SK-N-SH treated with all-trans-retinoic acid at 6 μM for 48 hours (cell line): ENCODE data around the gene BEST1.
"Not testable (repeated sequence)": the region's sequence is repeated elsewhere in the genome, so short reads cannot be mapped to it uniquely, and the experiment has no call there.

ENCODE experiments used
- ATAC-seq: fragments of 200-7000 bp; cut with Tn5 transposase; 3 replicates; pipeline ENCODE4 v1.9.1; 2020; ENCODE audit warnings: mild to moderate bottlenecking, moderate library complexity
- BACH2 ChIP-seq: fragments of 250-450 bp; sonication (Bioruptor Pico); IDR thresholded peaks from 2 replicates; pipeline ENCODE4 v1.9.0; 2021; ENCODE audit warnings: mild to moderate bottlenecking, borderline replicate concordance
- CREB5 ChIP-seq: fragments of 250-450 bp; sonication (Bioruptor Pico); IDR thresholded peaks from 2 replicates; pipeline ENCODE4 v1.5.1; 2020; ENCODE audit warnings: low read depth, mild to moderate bottlenecking, moderate library complexity
- CSDC2 ChIP-seq: fragments of 250-450 bp; sonication (Bioruptor Pico); IDR thresholded peaks from 2 replicates; pipeline ENCODE4 v1.5.0; 2020; ENCODE audit warnings: mild to moderate bottlenecking, moderate library complexity
- CSRNP3 ChIP-seq: fragments of 250-450 bp; sonication (Bioruptor Pico); IDR thresholded peaks from 2 replicates; pipeline ENCODE4 v1.5.1; 2021; ENCODE audit warnings: mild to moderate bottlenecking, moderate library complexity
- ESRRG ChIP-seq: fragments of 250-450 bp; sonication (Bioruptor Pico); IDR thresholded peaks from 2 replicates; pipeline ENCODE4 v1.6.1; 2021; ENCODE audit warnings: mild to moderate bottlenecking
- GLIS3 ChIP-seq: fragments of 250-450 bp; sonication (Bioruptor Pico); IDR thresholded peaks from 2 replicates; pipeline ENCODE4 v1.5.0; 2020; ENCODE audit warnings: mild to moderate bottlenecking, moderate library complexity
- OSR1 ChIP-seq: fragments of 250-450 bp; sonication (Bioruptor Pico); IDR thresholded peaks from 2 replicates; pipeline ENCODE4 v1.8.0; 2022; ENCODE audit warnings: moderate library complexity, mild to moderate bottlenecking, inconsistent platforms
- POU6F1 ChIP-seq: fragments of 250-450 bp; sonication (Bioruptor Pico); IDR thresholded peaks from 2 replicates; pipeline ENCODE4 v1.8.0; 2021; ENCODE audit warnings: low read depth, mild to moderate bottlenecking, moderate library complexity, borderline replicate concordance
- PPARA ChIP-seq: fragments of 250-450 bp; sonication (Bioruptor Pico); IDR thresholded peaks from 2 replicates; pipeline ENCODE4 v1.5.0; 2020; ENCODE audit warnings: mild to moderate bottlenecking, borderline replicate concordance
- RARB ChIP-seq: fragments of 250-450 bp; sonication (Bioruptor Pico); IDR thresholded peaks from 2 replicates; pipeline ENCODE4 v1.8.0; 2021; ENCODE audit warnings: mild to moderate bottlenecking, moderate library complexity
- SNAI2 ChIP-seq: fragments of 250-450 bp; sonication (Bioruptor Pico); IDR thresholded peaks from 2 replicates; pipeline ENCODE4 v1.5.0; 2020; ENCODE audit warnings: mild to moderate bottlenecking, moderate library complexity
- TCF4 ChIP-seq: fragments of 250-450 bp; sonication (Bioruptor Pico); IDR thresholded peaks from 2 replicates; pipeline ENCODE4 v1.8.0; 2021; ENCODE audit warnings: mild to moderate bottlenecking, moderate library complexity, borderline replicate concordance
- TOX ChIP-seq: fragments of 250-450 bp; sonication (Bioruptor Pico); IDR thresholded peaks from 2 replicates; pipeline ENCODE4 v1.8.0; 2021; ENCODE audit warnings: mild to moderate bottlenecking, moderate library complexity, borderline replicate concordance
- ZC3H10 ChIP-seq: fragments of 250-450 bp; sonication (Bioruptor Pico); IDR thresholded peaks from 2 replicates; pipeline ENCODE4 v1.5.1; 2021; ENCODE audit warnings: mild to moderate bottlenecking, moderate library complexity
- ZFP3 ChIP-seq: fragments of 250-450 bp; sonication (Bioruptor Pico); IDR thresholded peaks from 2 replicates; pipeline ENCODE4 v1.5.0; 2020; ENCODE audit warnings: mild to moderate bottlenecking, moderate library complexity
- ZFP30 ChIP-seq: fragments of 450-650 bp; formaldehyde crosslinking; IDR thresholded peaks from 2 replicates; pipeline ENCODE4 v1.5.0; 2022; ENCODE audit warnings: mild to moderate bottlenecking, moderate library complexity
- ZNF565 ChIP-seq: fragments of 450-650 bp; formaldehyde crosslinking; conservative IDR thresholded peaks from 2 replicates; pipeline ENCODE4 v1.5.0; 2020; ENCODE audit warnings: low read depth, mild to moderate bottlenecking, moderate library complexity
- ZNF70 ChIP-seq: fragments of 450-650 bp; formaldehyde crosslinking; IDR thresholded peaks from 2 replicates; pipeline ENCODE4 v1.5.0; 2020; ENCODE audit warnings: mild to moderate bottlenecking, moderate library complexity
- ZNF8 ChIP-seq: fragments of 450-650 bp; formaldehyde crosslinking; IDR thresholded peaks from 2 replicates; pipeline ENCODE4 v1.5.0; 2020; ENCODE audit warnings: mild to moderate bottlenecking, moderate library complexity
- TF ChIP-seq, protein P1 (sequence below): fragments of 250-450 bp; sonication (Bioruptor Pico); IDR thresholded peaks from 2 replicates; pipeline ENCODE4 v1.8.0; 2020; ENCODE audit warnings: mild to moderate bottlenecking, moderate library complexity, borderline replicate concordance
- TF ChIP-seq, protein P2 (sequence below): fragments of 250-450 bp; sonication (Bioruptor Pico); IDR thresholded peaks from 2 replicates; pipeline ENCODE4 v1.5.0; 2020; ENCODE audit warnings: mild to moderate bottlenecking, moderate library complexity

BEST1 gene

DNA sequence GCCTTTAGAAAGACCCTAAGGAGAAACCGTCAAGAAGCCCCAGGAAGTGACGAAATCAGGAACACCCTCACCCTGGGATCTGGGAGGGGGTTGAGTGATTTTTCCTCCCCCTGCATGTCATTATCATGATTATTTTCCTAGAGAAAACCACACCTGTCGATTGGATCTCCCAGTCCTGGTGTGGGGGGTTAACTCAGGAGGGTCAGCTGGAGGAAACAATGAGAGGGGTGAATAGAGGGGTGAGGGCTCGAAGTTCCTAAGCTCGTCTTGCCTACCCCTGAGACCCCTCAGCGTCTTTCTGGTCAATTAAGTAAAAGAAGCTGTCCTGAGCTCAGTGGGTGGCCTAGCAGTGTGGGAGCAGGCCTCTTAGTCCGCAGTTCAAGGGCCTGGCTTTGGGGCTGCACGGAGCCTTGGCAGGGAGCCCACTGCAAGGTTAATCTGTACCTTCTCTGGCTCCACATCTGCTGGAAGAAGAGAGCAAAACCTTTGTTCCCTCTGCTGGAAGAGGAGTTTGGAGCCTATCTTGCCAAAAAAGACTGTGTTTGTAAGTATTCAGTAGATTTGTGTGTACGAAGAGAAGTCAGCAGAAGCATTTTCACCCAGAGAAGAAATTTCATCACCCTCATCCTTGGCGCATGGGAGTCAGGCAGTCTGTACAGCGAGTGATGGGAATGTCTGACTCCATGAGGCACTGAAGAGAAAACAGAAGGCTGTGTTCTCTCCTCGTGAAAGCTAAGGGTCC is 51.5 kb downstream of the BEST1 start:
- no peak for TF ChIP-seq PPARA
- no peak for TF ChIP-seq BACH2 (CRISPR knock-in tag)
- no peak for TF ChIP-seq TCF4 (CRISPR knock-in tag)
- TF ChIP-seq TOX (CRISPR knock-in tag): no peak
- no peak for TF ChIP-seq ZNF8 (CRISPR knock-in tag)
- ATAC-seq: no peak

GRCh38 chr11:62002283-62002682 is 52.1 kb downstream of the BEST1 start:
- ATAC-seq: not testable (repeated sequence)

- no peak; the same call in 2 of the 3 replicates for ATAC-seq
- no peak for TF ChIP-seq SNAI2 (CRISPR knock-in tag)
- TF ChIP-seq OSR1 (CRISPR knock-in tag): no peak
- no peak for TF ChIP-seq TCF4 (CRISPR knock-in tag)
- no peak for TF ChIP-seq PPARA
- TF ChIP-seq, protein P1, sequence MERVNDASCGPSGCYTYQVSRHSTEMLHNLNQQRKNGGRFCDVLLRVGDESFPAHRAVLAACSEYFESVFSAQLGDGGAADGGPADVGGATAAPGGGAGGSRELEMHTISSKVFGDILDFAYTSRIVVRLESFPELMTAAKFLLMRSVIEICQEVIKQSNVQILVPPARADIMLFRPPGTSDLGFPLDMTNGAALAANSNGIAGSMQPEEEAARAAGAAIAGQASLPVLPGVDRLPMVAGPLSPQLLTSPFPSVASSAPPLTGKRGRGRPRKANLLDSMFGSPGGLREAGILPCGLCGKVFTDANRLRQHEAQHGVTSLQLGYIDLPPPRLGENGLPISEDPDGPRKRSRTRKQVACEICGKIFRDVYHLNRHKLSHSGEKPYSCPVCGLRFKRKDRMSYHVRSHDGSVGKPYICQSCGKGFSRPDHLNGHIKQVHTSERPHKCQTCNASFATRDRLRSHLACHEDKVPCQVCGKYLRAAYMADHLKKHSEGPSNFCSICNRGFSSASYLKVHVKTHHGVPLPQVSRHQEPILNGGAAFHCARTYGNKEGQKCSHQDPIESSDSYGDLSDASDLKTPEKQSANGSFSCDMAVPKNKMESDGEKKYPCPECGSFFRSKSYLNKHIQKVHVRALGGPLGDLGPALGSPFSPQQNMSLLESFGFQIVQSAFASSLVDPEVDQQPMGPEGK: no peak
- no peak for TF ChIP-seq POU6F1 (CRISPR knock-in tag)
- TF ChIP-seq ZFP3 (CRISPR knock-in tag): no peak
- TF ChIP-seq ESRRG (CRISPR knock-in tag): no peak
- TF ChIP-seq RARB: no peak
- no peak for TF ChIP-seq CREB5 (CRISPR knock-in tag)
- TF ChIP-seq CSRNP3 (CRISPR knock-in tag): no peak
- TF ChIP-seq ZNF565 (CRISPR knock-in tag): no peak
- TF ChIP-seq ZNF8 (CRISPR knock-in tag): no peak
- TF ChIP-seq, protein P2, sequence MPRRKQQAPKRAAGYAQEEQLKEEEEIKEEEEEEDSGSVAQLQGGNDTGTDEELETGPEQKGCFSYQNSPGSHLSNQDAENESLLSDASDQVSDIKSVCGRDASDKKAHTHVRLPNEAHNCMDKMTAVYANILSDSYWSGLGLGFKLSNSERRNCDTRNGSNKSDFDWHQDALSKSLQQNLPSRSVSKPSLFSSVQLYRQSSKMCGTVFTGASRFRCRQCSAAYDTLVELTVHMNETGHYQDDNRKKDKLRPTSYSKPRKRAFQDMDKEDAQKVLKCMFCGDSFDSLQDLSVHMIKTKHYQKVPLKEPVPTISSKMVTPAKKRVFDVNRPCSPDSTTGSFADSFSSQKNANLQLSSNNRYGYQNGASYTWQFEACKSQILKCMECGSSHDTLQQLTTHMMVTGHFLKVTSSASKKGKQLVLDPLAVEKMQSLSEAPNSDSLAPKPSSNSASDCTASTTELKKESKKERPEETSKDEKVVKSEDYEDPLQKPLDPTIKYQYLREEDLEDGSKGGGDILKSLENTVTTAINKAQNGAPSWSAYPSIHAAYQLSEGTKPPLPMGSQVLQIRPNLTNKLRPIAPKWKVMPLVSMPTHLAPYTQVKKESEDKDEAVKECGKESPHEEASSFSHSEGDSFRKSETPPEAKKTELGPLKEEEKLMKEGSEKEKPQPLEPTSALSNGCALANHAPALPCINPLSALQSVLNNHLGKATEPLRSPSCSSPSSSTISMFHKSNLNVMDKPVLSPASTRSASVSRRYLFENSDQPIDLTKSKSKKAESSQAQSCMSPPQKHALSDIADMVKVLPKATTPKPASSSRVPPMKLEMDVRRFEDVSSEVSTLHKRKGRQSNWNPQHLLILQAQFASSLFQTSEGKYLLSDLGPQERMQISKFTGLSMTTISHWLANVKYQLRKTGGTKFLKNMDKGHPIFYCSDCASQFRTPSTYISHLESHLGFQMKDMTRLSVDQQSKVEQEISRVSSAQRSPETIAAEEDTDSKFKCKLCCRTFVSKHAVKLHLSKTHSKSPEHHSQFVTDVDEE: no peak
Observed at GRCh38 chr11:62004473-62004872, 54.3 kb downstream of the BEST1 start.

DNA sequence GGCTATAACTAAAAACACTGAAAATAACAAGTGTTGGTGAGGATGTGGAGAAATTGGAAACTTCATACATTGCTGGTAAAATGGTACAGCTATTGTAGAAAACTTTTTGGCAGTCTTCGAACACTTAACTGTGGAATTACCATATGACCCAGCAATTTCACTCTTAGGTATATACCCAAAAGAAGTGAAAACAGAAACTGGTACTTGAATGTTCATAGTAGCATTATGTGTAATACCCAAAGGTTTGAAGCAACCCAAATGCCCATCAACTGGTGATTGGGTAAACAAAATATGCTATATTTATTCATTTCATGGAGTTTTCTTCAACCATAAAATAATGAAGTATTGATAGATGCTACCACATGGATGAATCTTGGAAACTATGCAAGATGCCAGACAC is 58.0 kb downstream of the BEST1 start:
- no peak for TF ChIP-seq CSDC2
- no peak for TF ChIP-seq GLIS3 (CRISPR knock-in tag)
- TF ChIP-seq ZFP30 (CRISPR knock-in tag): no peak
- TF ChIP-seq ZFP3 (CRISPR knock-in tag): no peak
- TF ChIP-seq BACH2 (CRISPR knock-in tag): no peak
- TF ChIP-seq CREB5 (CRISPR knock-in tag): no peak
- TF ChIP-seq ESRRG (CRISPR knock-in tag): no peak
- TF ChIP-seq POU6F1 (CRISPR knock-in tag): no peak
- no peak for TF ChIP-seq SNAI2 (CRISPR knock-in tag)
- TF ChIP-seq ZNF70 (CRISPR knock-in tag): no peak
- no peak for TF ChIP-seq TOX (CRISPR knock-in tag)
- no peak for TF ChIP-seq RARB
- no peak for TF ChIP-seq ZC3H10 (CRISPR knock-in tag)
- no peak for TF ChIP-seq ZNF565 (CRISPR knock-in tag)
- no peak for TF ChIP-seq ZNF8 (CRISPR knock-in tag)
- TF ChIP-seq CSRNP3 (CRISPR knock-in tag): no peak
- TF ChIP-seq PPARA: no peak
- no peak for ATAC-seq
